HEK293T (cell line): ENCODE data around the gene MRPL4.

ENCODE experiments used
- CTCF ChIA-PET: fragments of 350-600 bp; formaldehyde crosslinking; extraction: SDS; loops from one replicate; lab custom pipeline; 2021; ENCODE audit warnings: antibody characterized with exemption, inconsistent platforms; lab: Yijun Ruan, JAX
- POLR2A ChIA-PET: fragments of 350-600 bp; formaldehyde crosslinking; extraction: SDS; loops from one replicate; lab custom pipeline; 2020; ENCODE audit warnings: antibody characterized with exemption, inconsistent platforms; lab: Yijun Ruan, JAX
- DNase-seq: peaks from one replicate; pipeline ENCODE4 v3.0.0; 2012; ENCODE audit warnings: mixed read lengths; ENCODE audit errors: extremely low spot score
- ARNT ChIP-seq: fragments of 450-650 bp; IDR thresholded peaks from 2 replicates; pipeline ENCODE4 v1.6.1; 2017; ENCODE audit warnings: mild to moderate bottlenecking
- BHLHE40 ChIP-seq: fragments of 450-650 bp; IDR thresholded peaks from 2 replicates; pipeline ENCODE4 v1.6.1; 2016; ENCODE audit warnings: mild to moderate bottlenecking, moderate library complexity, borderline replicate concordance
- CTBP1 ChIP-seq: fragments of 450-650 bp; IDR thresholded peaks from 2 replicates; pipeline ENCODE4 v1.6.1; 2016; ENCODE audit warnings: borderline replicate concordance
- ELF4 ChIP-seq: fragments of 450-650 bp; IDR thresholded peaks from 2 replicates; pipeline ENCODE4 v1.6.1; 2017; ENCODE audit warnings: antibody characterized with exemption
- FOXA1 ChIP-seq: fragments of 450-650 bp; IDR thresholded peaks from 2 replicates; pipeline ENCODE4 v1.6.1; 2016; ENCODE audit warnings: mild to moderate bottlenecking
- FOXK2 ChIP-seq: fragments of 450-650 bp; IDR thresholded peaks from 2 replicates; pipeline ENCODE4 v1.6.1; 2016; ENCODE audit warnings: mild to moderate bottlenecking
- FOXM1 ChIP-seq: fragments of 450-650 bp; IDR thresholded peaks from 2 replicates; pipeline ENCODE4 v1.6.1; 2017; ENCODE audit warnings: mild to moderate bottlenecking, borderline replicate concordance
- HDGF ChIP-seq: fragments of 450-650 bp; IDR thresholded peaks from 2 replicates; pipeline ENCODE4 v1.6.1; 2017; ENCODE audit warnings: antibody characterized with exemption, borderline replicate concordance
- L3MBTL2 ChIP-seq: fragments of 450-650 bp; conservative IDR thresholded peaks from 2 replicates; pipeline ENCODE4 v1.6.1; 2016; ENCODE audit warnings: mild to moderate bottlenecking
- LEF1 ChIP-seq: fragments of 450-650 bp; IDR thresholded peaks from 2 replicates; pipeline ENCODE4 v1.6.1; 2017; ENCODE audit warnings: mild to moderate bottlenecking, borderline replicate concordance
- NFRKB ChIP-seq: fragments of 450-650 bp; IDR thresholded peaks from 2 replicates; pipeline ENCODE4 v1.6.1; 2016; ENCODE audit warnings: mild to moderate bottlenecking, moderate library complexity
- PKNOX1 ChIP-seq: fragments of 450-650 bp; IDR thresholded peaks from 2 replicates; pipeline ENCODE4 v1.6.1; 2016
- SP1 ChIP-seq: fragments of 450-650 bp; IDR thresholded peaks from 2 replicates; pipeline ENCODE4 v1.6.1; 2017
- SUZ12 ChIP-seq: fragments of 450-650 bp; IDR thresholded peaks from 2 replicates; pipeline ENCODE4 v1.6.1; 2016; ENCODE audit warnings: mild to moderate bottlenecking
- TARDBP ChIP-seq: fragments of 450-650 bp; IDR thresholded peaks from 2 replicates; pipeline ENCODE4 v1.6.1; 2016
- ZNF384 ChIP-seq: fragments of 450-650 bp; IDR thresholded peaks from 2 replicates; pipeline ENCODE4 v1.6.1; 2016

Gene MRPL4

GRCh38 chr19:10295847-10296591, 44.0 kb downstream of the MRPL4 start:
- DNase-seq, result no peak
- POLR2A ChIA-PET, result no interaction called here
- TF ChIP-seq LEF1 (no peak), BHLHE40 (no peak), FOXM1 (no peak), FOXA1 (no peak), HDGF (no peak), ZNF384 (no peak), ARNT (no peak), TARDBP (no peak), SP1 (no peak), ELF4 (no peak), FOXK2 (no peak)
- CTCF ChIA-PET, result no interaction called here

GRCh38 chr19:10299545-10300458, 47.8 kb downstream of the MRPL4 start:
- CTCF ChIA-PET, result interaction anchor here (0.6 kb wide), 1 partner anchor 90 kb away, joined by 3 read pairs; no protein-coding TSS in a partner anchor
- no peak for TF ChIP-seq FOXM1
- TF ChIP-seq BHLHE40, result no peak
- TF ChIP-seq LEF1, result no peak
- TF ChIP-seq FOXK2, result no peak
- TF ChIP-seq ZNF384, result no peak
- TF ChIP-seq CTBP1, result no peak
- no peak for TF ChIP-seq PKNOX1
- no peak for TF ChIP-seq TARDBP
- POLR2A ChIA-PET, result interaction anchor here (1.5 kb wide), 1 partner anchor 11 kb away, joined by 7 read pairs; the partner anchor contains the start of gene ICAM5
- DNase-seq, result no peak

GRCh38 chr19:10305139-10305806, 53.3 kb downstream of the MRPL4 start:
- POLR2A ChIA-PET, result interaction anchor here (0.6 to 1.6 kb wide), 4 partner anchors 10 to 82 kb away, joined by 4 to 7 read pairs (median 4); partner anchors contain the start of gene RAVER1
- TF ChIP-seq ZNF384, result no peak
- no peak for TF ChIP-seq SP1
- no peak for TF ChIP-seq ELF4
- TF ChIP-seq FOXK2, result no peak
- no peak for TF ChIP-seq FOXA1
- TF ChIP-seq TARDBP, result no peak
- no peak for TF ChIP-seq BHLHE40
- no peak for TF ChIP-seq L3MBTL2
- TF ChIP-seq ARNT, result no peak
- no peak for TF ChIP-seq FOXM1
- TF ChIP-seq HDGF, result no peak
- no peak for TF ChIP-seq NFRKB
- TF ChIP-seq SUZ12, result no peak
- no peak for TF ChIP-seq LEF1
- TF ChIP-seq CTBP1, result no peak
- TF ChIP-seq PKNOX1, result no peak

GRCh38 chr19:10306327-10306726, 54.3 kb downstream of the MRPL4 start:
- DNase-seq, result no peak
- TF ChIP-seq CTBP1 (no peak), NFRKB (no peak), FOXM1 (no peak), TARDBP (no peak), SP1 (no peak), HDGF (no peak), PKNOX1 (no peak), LEF1 (no peak), FOXA1 (no peak), ARNT (no peak)
- CTCF ChIA-PET, result no interaction called here
- POLR2A ChIA-PET, result interaction anchor here (1.4 to 1.6 kb wide), 3 partner anchors 8 to 27 kb away, joined by 4 to 7 read pairs (median 5); partner anchors contain the start of gene RAVER1

More at GRCh38 chr19:10305139-10305806, 53.3 kb downstream of the MRPL4 start:
- no peak for DNase-seq
- CTCF ChIA-PET, result no interaction called here

- TF ChIP-seq ZNF384 (no peak), LEF1 (no peak), FOXM1 (no peak), SUZ12 (no peak), SP1 (no peak), HDGF (no peak), BHLHE40 (no peak), ELF4 (no peak), FOXK2 (no peak), L3MBTL2 (no peak), ARNT (no peak), CTBP1 (no peak), FOXA1 (no peak), TARDBP (no peak), NFRKB (no peak), PKNOX1 (no peak)
- ChIA-PET CTCF (interaction anchor here (0.6 kb wide), 1 partner anchor 36 kb away, joined by 5 read pairs; no protein-coding TSS in a partner anchor), POLR2A (no interaction called here)
- DNase-seq, result no peak
These were observed 57.4 kb downstream of the MRPL4 start, which contains the start of gene ZGLP1 for GRCh38 chr19:10309423-10309822. Gene ZGLP1, minus strand, starts transcription at chr19:10309815.
